ENCODE data around the gene ADAM20.
"Not testable (repeated sequence)": the region's sequence is repeated elsewhere in the genome, so short reads cannot be mapped to it uniquely, and the experiment has no call there.

The ADAM20 gene

DNA sequence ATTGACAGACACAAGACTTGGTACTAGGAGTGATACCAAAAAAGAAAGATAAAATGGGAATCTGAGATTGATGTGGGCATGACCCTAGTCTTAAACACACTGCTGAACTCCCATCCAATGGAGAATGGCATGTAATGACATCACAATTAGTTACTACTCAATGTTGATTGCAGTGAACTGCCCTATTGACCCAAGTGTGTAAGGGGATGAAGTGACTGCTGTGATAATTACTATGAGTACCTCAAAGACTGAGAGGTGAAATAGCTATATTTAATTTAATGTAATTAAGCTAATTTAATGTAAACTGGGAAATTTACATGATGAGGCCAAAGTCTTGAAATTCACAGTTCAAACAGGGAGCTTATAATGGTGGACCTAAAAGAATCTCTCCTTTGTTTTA is at the start of gene ADAM20:
TSS of gene ADAM20 (minus strand) at position 101 of the 400 bp plus-strand sequence. CDS start 10,247 bp downstream, outside the sequence.
- DNase-seq = no peak

DNA sequence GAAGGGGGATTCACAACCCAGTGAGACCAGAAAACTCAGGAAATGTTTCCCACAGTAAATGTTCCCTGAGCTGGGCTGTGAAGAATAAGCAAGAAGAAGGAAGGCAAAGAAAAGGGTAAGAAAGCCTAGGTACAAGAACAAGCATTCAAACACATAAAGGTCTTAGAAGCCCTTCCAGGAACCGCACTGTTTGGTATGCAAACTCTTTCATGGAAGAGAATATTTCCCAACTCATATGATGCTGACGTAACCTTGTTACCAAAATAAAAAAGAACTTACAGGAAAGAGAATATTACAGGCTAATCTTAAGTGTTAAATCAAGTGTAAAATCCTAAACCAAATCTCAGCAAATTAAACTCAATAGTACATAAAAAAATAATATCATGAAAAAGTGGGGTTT is 42.1 kb upstream of the ADAM20 start:
- no peak for DNase-seq

DNA sequence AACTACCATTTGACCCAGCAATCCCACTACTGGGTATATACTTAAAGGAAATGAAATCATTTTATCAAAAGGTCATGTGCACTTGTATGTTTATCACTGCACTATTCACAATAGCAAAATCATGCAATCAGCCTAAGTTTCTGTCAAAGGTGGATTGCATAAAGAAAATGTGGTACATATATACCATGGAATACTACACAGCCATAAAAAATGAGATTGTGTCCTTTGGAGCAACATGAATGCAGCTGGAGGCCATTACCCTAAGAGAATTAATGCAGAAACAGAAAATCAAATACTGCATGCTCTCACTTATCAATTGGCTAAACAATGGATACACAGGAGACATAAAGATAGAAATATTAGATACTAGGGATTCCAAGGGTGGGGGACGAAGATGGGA is 38.2 kb upstream of the ADAM20 start:
- DNase-seq = no peak

DNA sequence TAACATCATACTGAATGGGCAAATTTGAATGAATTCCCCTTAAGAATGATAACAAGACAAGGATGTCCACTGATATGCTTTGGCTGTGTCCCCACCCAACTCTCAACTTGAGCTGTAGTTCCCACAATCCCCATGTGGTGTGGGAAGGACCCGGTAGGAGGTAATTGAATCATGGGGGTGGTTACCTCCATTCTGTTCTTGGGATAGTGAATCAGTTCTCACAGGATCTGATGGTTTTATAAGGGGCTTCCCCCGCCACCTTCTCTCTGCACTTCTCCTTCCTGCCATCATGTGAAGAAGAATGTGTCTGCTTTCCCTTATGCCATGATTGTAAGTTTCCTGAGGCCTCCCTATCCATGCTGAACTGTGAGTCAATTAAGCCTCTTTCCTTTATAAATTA is 36.3 kb upstream of the ADAM20 start:
- no peak for DNase-seq

DNA sequence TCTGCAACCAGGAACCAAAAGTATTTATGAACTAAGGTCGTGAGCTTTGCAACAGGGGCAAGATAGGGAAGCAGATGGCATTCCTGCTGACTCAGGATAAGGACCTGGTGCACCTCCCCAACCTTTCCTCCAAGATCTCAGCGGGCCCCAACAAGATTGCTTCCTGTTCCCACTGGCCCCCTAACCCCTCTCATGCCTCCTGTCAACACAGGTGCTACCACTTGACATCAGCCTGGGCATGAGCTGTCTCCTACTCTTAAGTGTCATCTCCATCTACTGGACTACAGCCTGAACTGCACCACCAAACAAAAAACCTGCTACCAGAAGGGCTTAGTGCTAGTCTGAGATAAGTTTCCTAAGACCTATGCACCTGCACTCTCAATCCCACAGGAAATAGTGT is 33.0 kb upstream of the ADAM20 start:
- DNase-seq = no peak

DNA sequence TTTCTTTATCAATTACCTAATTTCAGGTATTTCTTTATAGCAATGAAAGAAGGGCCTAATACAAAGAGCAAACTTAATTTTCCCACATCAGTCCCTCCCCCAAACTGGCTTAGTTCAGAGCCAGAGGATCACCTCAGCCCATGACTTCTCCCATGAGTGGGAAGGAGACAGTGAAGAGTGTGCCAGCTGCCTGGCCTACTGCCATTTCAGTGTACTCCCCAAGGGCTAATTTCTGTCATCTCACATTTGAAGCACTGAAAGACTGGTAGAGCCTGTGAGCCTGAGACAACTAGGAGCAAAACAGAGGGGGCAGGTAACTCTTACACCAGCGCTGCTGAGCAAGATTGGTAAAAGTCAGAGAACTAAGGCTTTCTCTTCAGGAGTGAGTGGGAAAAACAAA is 29.1 kb upstream of the ADAM20 start:
- DNase-seq = no peak

DNA sequence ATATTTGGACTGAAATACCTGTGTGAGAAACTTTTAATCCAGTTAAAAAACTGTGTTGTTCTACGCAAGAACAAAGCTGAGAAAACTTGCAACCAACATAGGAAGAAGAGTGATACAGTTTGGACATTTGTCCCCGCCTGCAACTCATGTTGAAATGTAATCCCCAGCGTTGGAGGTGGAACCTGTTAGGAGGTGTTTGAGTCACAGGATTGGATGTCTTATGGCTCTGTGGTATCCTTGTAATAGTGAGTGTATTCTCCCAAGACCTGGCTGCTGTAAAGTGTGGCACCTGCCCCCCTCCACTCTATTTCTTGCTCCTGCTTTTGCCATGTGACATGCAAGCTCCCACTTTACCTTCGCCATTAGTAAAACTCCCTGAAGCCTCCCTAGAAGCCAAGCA is 28.6 kb upstream of the ADAM20 start:
- no peak for DNase-seq

DNA sequence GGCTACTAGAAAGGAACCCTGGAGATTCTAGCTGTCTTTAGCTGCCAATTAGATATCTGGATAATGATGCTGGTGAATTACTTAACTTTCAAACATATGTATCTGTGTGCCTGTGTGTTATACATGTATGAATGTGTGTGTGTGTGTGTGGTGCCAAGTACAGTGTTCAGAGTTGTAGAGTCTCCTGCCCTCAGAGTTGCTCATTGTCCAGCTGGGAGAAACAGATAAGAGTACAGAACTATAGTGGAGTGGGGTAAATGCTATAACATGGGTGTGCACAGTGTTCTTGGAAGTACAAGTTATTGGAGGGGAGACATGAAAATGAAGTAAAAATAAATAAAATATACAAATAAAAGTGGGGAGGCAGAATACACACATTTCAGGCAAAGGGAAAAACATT is 23.6 kb upstream of the ADAM20 start:
- DNase-seq = no peak

DNA sequence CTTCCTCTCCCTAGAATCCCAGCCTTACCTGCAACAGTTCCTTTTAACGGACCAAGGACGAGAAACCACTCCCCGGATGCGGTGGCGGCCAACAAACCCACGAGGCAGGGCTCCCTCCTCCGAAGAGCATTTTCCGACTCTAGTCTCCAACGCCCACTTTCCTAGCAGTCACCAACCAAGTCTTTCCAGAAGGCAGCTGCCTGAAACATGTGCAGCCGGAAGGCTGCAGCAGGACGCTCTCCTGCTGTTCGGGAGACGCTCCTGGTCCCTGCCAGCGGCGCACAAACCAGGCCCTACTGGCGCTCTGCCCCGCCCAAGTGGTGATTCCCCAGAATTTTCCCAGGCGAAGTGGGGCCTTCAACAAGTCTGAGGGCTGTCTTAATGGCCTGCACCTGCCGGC is 21.1 kb upstream of the ADAM20 start:
- no peak for DNase-seq

DNA sequence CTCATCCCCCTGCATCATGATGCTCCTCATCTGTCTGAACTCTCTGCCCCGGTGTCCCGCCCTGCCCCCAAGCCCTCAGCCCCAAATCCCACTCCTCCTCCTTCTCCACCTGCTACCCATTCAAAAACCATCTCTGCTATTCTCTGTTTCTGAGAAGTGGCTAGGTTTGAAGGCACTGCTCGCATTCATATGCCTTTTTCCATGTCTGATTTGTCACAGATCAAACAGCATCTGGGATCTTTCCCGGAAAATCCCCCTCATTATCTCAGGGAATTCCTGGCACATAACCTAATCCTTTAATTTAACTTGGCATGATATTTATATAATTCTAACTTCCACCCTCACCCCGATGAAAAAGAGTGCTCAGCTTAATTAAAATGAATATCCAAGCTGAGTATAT is 3.3 kb upstream of the ADAM20 start:
- no peak for DNase-seq

DNA sequence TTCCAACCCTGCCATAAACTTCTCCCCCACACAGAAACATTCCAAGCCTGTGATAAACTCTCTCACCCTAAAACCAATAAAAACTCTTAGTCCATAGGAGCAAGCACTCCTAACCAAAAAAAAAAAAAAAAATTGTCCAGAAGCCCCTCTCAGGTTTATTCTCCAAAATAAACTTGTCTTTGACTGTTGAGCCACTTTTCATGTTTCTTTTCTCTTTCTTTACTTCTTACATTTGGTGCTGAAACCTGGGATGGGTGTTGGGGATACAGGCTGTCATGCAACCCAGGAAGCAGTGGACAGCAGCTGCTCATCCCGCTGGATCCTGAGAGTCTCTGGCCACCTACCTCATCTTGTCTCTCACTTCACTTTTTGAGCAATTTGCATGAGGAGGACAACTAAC is 2.0 kb upstream of the ADAM20 start:
- DNase-seq = no peak

DNA sequence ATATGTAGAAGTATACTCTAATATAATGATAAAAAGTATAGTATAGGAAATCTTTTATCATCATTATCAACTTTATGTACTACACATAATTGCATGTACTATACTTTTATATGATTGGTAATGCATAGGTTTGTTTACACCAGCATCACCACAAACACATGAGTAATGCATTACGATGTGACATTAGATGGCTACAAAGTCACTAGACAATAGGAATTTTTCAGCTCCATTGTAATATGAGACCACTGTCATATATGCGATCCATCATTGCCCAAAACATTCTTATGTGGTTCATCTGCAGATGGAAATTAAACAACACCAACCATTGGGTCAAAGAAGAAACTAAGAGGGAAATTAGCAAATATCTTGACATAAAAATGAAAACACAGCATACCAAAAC is 4.4 kb downstream of the ADAM20 start:
- DNase-seq = no peak

DNA sequence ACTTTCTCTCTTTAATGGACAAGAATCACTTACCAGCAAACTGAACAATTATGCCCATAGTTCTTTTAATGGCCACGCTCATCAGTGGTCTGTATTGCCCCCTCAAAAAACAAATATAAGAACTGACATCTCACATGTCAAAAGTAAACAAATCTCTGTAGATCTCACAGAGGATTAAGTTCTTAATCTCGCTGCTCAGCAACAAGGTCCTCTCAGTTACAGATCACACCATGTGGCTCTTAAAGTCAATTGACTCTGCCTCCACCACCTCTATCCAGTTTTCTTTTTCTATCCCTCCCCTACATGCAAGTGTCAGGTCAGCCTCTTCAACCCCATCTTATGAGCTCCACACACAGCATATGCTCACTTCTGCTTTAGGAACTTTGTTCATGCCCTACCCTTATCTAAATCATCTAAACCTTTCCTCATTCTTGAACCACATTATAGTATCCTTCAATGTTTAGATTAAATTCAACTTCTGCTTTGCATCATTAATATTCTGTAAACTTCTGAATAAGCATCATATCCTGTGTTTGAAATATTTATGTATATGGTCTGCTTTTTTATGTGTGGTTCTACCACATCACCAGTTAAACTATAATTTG is 7.2 kb downstream of the ADAM20 start:
- no peak for DNase-seq

DNA sequence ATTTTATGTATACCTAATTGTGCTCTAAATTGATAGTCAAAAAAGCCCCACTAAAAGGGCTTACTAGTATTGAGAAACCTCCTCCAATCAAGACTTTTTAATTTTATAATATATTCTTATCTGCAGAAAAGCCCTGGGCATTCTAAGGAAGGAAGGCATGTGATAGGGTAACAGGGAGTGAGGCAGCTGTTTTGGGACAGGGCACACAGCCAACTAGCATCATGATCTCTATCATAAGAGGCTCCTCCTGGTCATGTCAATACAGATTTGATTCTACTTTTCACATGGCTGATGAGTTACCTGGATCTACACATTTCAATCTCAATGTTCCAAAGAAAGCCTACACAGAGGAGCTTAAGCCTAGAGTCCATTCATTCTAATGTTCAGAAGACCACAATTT is 9.1 kb downstream of the ADAM20 start:
- no peak for DNase-seq

DNA sequence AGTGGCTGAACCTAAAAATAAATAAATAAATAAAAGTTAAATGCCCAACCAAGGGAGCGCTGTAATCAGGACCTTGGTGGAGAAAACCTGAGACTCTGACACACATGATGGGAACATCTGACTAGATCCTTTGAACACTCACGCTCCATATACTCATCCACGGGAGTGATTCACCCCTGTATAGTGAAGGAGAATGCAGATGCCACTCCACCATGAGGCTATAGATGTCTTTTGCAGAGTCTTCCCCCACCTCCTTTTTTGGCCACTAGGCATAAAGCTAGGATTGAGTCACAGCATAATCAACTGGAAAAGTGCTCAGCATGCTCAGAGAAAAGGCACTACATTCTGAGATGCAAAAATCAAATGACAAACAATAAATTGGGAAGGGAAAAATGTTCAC is 19.0 kb downstream of the ADAM20 start:
- DNase-seq = no peak

DNA sequence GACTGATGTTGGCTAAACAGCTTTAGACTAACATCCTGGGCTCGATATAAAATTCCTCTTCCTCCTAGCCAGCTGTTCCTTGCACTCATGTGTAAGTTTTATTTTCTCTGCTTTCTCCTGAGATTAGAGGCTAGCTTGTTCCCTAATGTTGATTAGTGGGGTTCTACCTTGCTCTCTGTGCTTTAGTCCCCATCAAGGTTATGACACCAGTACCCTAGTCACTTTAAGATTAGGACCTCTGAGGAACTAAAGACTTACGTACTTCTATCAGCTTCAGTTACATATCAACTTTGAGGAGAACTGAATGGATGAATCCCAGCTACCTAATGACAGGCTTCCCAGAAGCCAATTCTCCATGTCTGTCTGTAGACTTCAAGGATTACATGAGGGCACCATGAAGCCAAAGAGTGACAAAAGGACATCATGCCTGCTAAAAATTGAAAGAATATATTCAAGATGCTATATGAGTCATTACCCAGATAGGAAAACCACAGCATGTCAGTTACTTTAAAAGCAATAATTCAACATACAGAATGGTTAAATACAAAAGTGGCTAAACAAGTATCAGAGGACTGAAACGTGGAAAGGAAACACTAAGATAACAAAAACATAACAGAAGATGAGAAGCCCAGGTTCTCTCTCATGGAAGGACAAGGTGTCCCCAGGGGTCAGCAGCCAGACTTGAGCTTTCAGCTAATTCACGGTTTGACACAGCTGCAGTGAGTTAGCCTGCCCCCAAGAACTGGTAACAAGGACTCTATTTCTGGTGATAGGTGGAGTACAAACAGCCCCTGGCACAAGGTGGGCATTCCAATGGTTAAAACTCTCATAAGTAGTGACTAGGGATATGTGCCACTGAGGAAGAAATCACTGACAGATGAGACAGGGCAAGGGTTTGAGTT is 20.4 kb downstream of the ADAM20 start:
- no peak for DNase-seq

DNA sequence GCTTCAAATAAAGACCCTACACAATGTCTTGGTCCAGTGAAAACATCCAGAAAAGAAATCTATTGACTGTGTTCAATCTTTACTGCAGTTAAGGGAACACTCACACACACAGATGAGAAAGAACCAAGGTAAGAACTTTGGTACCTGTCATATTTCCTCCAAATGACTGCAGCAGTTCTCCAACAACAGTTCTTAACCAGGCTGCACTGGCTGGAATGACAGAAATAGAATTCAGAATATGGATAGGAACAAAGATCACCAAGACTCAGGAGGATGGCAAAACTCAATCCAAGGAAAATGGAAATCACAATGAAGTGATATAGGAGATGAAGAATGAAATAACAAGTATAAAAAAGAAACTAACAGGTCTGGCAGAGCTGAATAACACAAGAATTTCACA is 36.6 kb downstream of the ADAM20 start:
- no peak for DNase-seq

DNA sequence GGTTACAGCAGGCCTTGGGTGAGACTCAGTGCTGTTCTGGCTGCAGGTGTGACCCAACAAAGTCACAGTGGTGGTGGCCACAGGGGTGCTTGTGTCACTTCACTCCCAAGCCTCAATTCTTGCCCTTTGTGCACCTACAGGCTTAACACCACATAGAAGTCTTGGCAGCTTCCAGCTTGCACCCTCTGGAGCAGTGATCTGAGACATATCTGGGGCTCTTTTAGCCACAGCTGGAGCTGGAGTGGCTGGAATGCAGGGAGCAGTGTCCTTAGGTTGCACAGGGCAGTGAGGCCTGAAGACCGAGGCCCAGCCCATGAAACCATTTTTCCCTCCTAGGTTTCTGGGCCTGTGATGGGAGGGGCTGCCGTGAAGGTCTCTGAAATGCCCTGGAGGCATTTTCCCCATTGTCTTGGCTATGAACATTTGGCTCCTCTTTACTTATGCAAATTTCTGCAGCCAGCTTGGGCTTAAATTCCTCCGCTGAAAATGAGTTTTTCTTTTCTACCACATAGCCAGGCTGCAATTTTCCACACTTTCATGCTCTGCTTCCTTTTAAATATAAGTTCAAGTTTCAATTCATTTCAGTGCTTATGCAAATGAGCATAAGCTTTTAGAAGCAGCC is 45.1 kb downstream of the ADAM20 start:
- DNase-seq = no peak

DNA sequence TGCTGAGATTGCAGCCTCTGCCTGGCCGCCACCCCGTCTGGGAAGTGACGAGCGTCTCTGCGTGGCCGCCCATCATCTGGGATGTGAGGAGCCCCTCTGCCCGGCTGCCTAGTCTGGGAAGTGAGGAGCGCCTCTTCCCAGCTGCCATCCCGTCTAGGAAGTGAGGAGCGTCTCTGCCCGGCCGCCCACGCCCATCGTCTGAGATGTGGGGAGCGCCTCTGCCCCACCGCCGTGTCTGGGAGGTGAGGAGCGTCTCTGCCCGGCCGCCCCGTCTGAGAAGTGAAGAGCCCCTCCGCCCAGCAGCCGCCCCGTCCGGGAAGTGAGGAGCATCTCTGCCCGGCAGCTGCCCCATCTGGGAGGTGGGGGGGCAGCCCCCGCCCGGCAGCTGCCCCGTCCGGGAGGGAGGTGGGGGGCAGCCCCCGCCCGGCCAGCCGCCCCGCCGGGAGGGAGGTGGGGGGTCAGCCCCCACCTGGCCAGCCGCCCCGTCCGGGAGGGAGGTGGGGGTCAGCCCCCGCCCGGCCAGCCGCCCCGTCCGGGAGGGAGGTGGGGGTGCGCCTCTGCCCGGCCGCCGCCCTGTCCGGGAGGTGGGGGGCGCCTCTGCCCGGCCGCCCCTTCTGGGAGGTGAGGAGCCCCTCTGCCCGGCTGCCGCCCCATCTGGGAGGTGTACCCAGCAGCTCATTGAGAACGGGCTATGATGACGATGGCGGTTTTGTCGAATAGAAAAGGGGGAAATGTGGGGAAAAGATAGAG is 57.3 kb downstream of the ADAM20 start:
- not testable (repeated sequence) for DNase-seq

DNA sequence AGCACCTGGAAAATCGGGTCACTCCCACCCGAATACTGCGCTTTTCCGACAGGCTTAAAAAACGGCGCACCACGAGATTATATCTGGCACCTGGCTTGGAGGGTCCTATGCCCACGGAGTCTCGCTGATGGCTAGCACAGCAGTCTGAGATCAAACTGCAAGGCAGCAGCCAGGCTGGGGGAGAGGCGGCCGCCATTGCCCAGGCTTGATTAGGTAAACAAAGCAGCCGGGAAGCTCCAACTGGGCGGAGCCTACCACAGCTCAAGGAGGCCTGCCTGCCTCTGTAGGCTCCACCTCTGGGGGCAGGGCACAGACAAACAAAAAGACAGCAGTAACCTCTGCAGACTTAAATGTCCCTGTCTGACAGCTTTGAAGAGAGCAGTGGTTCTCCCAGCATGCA is 59.3 kb downstream of the ADAM20 start:
- DNase-seq = not testable (repeated sequence)

DNA sequence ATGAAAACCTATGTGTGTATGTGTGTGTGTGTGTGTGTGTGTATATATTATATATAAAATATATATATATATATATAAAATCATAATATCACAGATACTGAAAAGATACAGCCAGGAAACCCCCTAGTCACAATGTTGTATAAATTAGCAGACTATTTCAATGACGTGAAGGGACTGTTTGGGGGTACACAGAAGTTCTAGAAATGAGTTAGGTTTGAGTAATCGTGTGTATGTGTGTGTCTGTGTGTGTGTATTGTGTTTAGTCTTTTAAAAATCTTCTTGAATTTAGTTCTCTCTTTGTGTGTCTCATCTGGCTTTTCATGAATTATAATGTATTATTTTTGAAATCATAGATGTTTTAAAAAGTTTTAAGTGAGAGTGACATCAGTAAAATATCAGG is 61.0 kb downstream of the ADAM20 start:
- DNase-seq = no peak
